GM12878 (cell line): ENCODE data around the gene KICS2. TPM values are rescaled to one million over a fixed set of nuclear protein-coding genes. Genes with fewer than 3 reads are reported as not detected.

Experiments used
- ATAC-seq: fragments of 200-7000 bp; cut with Tn5 transposase; 3 replicates; pipeline ENCODE4 v1.9.1; 2020; ENCODE audit warnings: mild to moderate bottlenecking, moderate library complexity
- BruUV-seq: library from RNA; stranded (reverse); fragments of 400-500 nt; replicated peaks from 2 replicates; lab custom pipeline; 2021; lab: Mats Ljungman, UMichigan
- CTCF ChIA-PET: fragments of 300-600 bp; sonication (Branson Sonifier 250); formaldehyde crosslinking; extraction: SDS; loops from one replicate; lab custom pipeline; 2021; ENCODE audit warnings: inconsistent platforms; lab: Yijun Ruan, JAX
- POLR2A ChIA-PET: fragments of 350-600 bp; formaldehyde crosslinking; extraction: SDS; loops from one replicate; lab custom pipeline; 2021; ENCODE audit warnings: inconsistent platforms; lab: Charles Lee
- RAD21 ChIA-PET: fragments of 300-600 bp; sonication (Branson Sonifier 250); formaldehyde crosslinking; loops from one replicate; lab custom pipeline; 2023; ENCODE audit warnings: antibody characterized with exemption; ENCODE audit not compliant: unreplicated experiment; lab: Charles Lee
- SMC1A ChIA-PET: fragments of 300-600 bp; sonication (Branson Sonifier 250); formaldehyde crosslinking; loops from one replicate; lab custom pipeline; 2023; ENCODE audit not compliant: unreplicated experiment, uncharacterized antibody; lab: Charles Lee
- DNase-seq: peaks from one replicate; pipeline ENCODE4 v3.0.0-alpha.2; 2011; ENCODE audit warnings: low read depth, low spot score
- FAIRE-seq: peaks from 3 replicates; lab custom pipeline; 2011; peaks lifted over from hg19 to GRCh38; lab: Jason Lieb, UNC
- H2AFZ ChIP-seq: 2 replicates; pipeline ENCODE4 v1.6.0; 2011; ENCODE audit warnings: low read depth, low read length, control low read depth; ENCODE audit not compliant: control insufficient read depth
- H3K27ac ChIP-seq: 2 replicates; pipeline ENCODE4 v1.5.1; 2011; ENCODE audit warnings: control low read depth; ENCODE audit not compliant: control insufficient read depth, insufficient read depth
- H3K27me3 ChIP-seq, 2 experiments: replicated peaks in 1 of 2; 2 replicates each; pipeline versions ENCODE4 v1.6.0 to v1.6.1; 2011; ENCODE audit warnings: low read length in 1 of 2; ENCODE audit not compliant: control insufficient read depth in 2 of 2, insufficient read depth in 2 of 2
- H3K36me3 ChIP-seq, 2 experiments: 2 replicates each; pipeline ENCODE4 v1.5.1; 2011; ENCODE audit warnings: low read length in 1 of 2; ENCODE audit not compliant: control insufficient read depth in 2 of 2, insufficient read depth in 2 of 2
- H3K4me1 ChIP-seq: 2 replicates; pipeline ENCODE4 v1.6.1; 2011; ENCODE audit warnings: mild to moderate bottlenecking, low read length, moderate library complexity, mixed read lengths; ENCODE audit not compliant: control insufficient read depth, insufficient read depth
- H3K4me2 ChIP-seq: 2 replicates; pipeline ENCODE4 v1.6.0; 2011; ENCODE audit warnings: control low read depth; ENCODE audit not compliant: control insufficient read depth, insufficient read depth
- H3K4me3 ChIP-seq: fragments of 200-600 bp; sonication (generic); 2 replicates; pipeline ENCODE4 v1.5.1; 2016
- H3K79me2 ChIP-seq: 2 replicates; pipeline ENCODE4 v1.6.0; 2011; ENCODE audit warnings: low read length; ENCODE audit not compliant: control insufficient read depth, insufficient read depth
- H3K9ac ChIP-seq: 2 replicates; pipeline ENCODE4 v1.8.0; 2011; ENCODE audit warnings: low read length, control low read depth, mixed read lengths; ENCODE audit not compliant: control insufficient read depth, insufficient read depth
- H3K9me3 ChIP-seq: replicated peaks from 3 replicates; pipeline ENCODE4 v1.5.1; 2011; ENCODE audit warnings: mild to moderate bottlenecking, low read length; ENCODE audit not compliant: control insufficient read depth, insufficient read depth
- H4K20me1 ChIP-seq: 2 replicates; pipeline ENCODE4 v1.6.0; 2011; ENCODE audit not compliant: control insufficient read depth, insufficient read depth
- FOXK2 ChIP-seq: fragments of 450-650 bp; IDR thresholded peaks from 2 replicates; pipeline ENCODE4 v1.6.1; 2017; ENCODE audit warnings: mild to moderate bottlenecking, moderate library complexity
- HDAC2 ChIP-seq: fragments of 200-600 bp; sonication (generic); IDR thresholded peaks from 2 replicates; pipeline ENCODE4 v1.6.1; 2017
- LARP7 ChIP-seq: fragments of 450-650 bp; IDR thresholded peaks from 2 replicates; pipeline ENCODE4 v1.6.1; 2017; ENCODE audit warnings: mild to moderate bottlenecking
- MTA2 ChIP-seq: fragments of 450-650 bp; IDR thresholded peaks from 2 replicates; pipeline ENCODE4 v1.6.1; 2016; ENCODE audit warnings: low read depth, mild to moderate bottlenecking, moderate library complexity
- NFIC ChIP-seq: IDR thresholded peaks from 2 replicates; pipeline ENCODE4 v1.6.1; 2012; ENCODE audit warnings: low read depth, mild to moderate bottlenecking, inconsistent platforms, low read length, moderate library complexity
- NFYB ChIP-seq: IDR thresholded peaks from 2 replicates; pipeline ENCODE4 v1.6.1; 2011; ENCODE audit warnings: low read depth, mild to moderate bottlenecking, low read length, improper control_type of control experiment, moderate library complexity; ENCODE audit not compliant: insufficient read depth
- NR2C1 ChIP-seq: fragments of 450-650 bp; IDR thresholded peaks from 2 replicates; pipeline ENCODE4 v1.6.1; 2017; ENCODE audit warnings: antibody characterized with exemption, mild to moderate bottlenecking, moderate library complexity
- RAD21 ChIP-seq: IDR thresholded peaks from 2 replicates; pipeline ENCODE4 v1.6.1; 2011; ENCODE audit warnings: mild to moderate bottlenecking, low read depth, low read length, moderate library complexity; ENCODE audit not compliant: insufficient read depth
- RBBP5 ChIP-seq: fragments of 200-600 bp; sonication (generic); conservative IDR thresholded peaks from 2 replicates; pipeline ENCODE4 v1.6.1; 2016
- SMARCA5 ChIP-seq: fragments of 450-650 bp; IDR thresholded peaks from 2 replicates; pipeline ENCODE4 v1.6.1; 2017; ENCODE audit warnings: mild to moderate bottlenecking
- STAT1 ChIP-seq: fragments of 450-650 bp; conservative IDR thresholded peaks from 2 replicates; pipeline ENCODE4 v1.6.1; 2014; ENCODE audit warnings: antibody characterized with exemption, mild to moderate bottlenecking
- STAT3 ChIP-seq: IDR thresholded peaks from 2 replicates; pipeline ENCODE4 v1.6.1; 2011; ENCODE audit warnings: low read depth, low read length, improper control_type of control experiment
- TCF3 ChIP-seq: IDR thresholded peaks from 2 replicates; pipeline ENCODE4 v1.6.1; 2012; ENCODE audit warnings: low read depth, mild to moderate bottlenecking, low read length, borderline replicate concordance; ENCODE audit not compliant: insufficient read depth
- ZNF622 ChIP-seq: fragments of 450-650 bp; IDR thresholded peaks from 2 replicates; pipeline ENCODE4 v1.6.1; 2017; ENCODE audit warnings: mild to moderate bottlenecking, inconsistent platforms
- in situ Hi-C: fragments of 300-500 bp; cut with MboI; formaldehyde crosslinking; loops from 9 replicates; pipeline ENCODE4 v1.14.3; 2018; ENCODE audit warnings: mixed read lengths
- intact Hi-C: fragments of 100-400 bp; cut with micrococcal nuclease; formaldehyde crosslinking; loops from one replicate; pipeline ENCODE4 v1.14.2; 2022; ENCODE audit not compliant: unreplicated experiment
- polyA plus RNA-seq, 11 experiments: library from polyadenylated mRNA; depleted of rRNA in 4 of 11; unstranded in 6 of 11; stranded (reverse) in 5 of 11; fragments of >200 nt; fragmentation: Nextera tagmentation in 4 of 11; fragmentation: Illumina TruSeq in 1 of 11; extraction: Ambion mirVana in 4 of 11; extraction: Trizol in 1 of 11; gene quantifications; 1 replicate in 1 of 11; 2 replicates in 10 of 11; pipeline versions ENCODE4 v1.2.1 to v1.2.3, GENCODE V29; 2011 to 2016; ENCODE audit warnings: inconsistent platforms in 2 of 11, missing spikeins in 2 of 11, low read depth in 1 of 11
- total RNA-seq, 4 experiments: library from RNA; depleted of rRNA in 3 of 4; stranded (reverse); fragments of >200 nt in 3 of 4; fragmentation: Illumina TruSeq in 1 of 4; extraction: Trizol in 1 of 4; gene quantifications; 2 replicates each; pipeline versions ENCODE4 v1.2.1 to v1.2.3, GENCODE V29; 2013 to 2021
- TF ChIP-seq, protein P1 (sequence below): IDR thresholded peaks from 2 replicates; pipeline ENCODE4 v1.6.1; 2012; ENCODE audit warnings: low read depth, low read length, improper control_type of control experiment
- TF ChIP-seq, protein P2 (sequence below): fragments of 450-650 bp; formaldehyde crosslinking; IDR thresholded peaks from 2 replicates; pipeline ENCODE4 v1.4.0; 2022; ENCODE audit warnings: mild to moderate bottlenecking, moderate library complexity
- TF ChIP-seq, protein P3 (sequence below): fragments of 150-350 bp; IDR thresholded peaks from 2 replicates; pipeline ENCODE4 v1.6.1; 2014; ENCODE audit warnings: mild to moderate bottlenecking, low read depth, low read length

The KICS2 gene
- total and polyA plus RNA-seq, 10 of the 15 experiments (the other 5 are each of a cell fraction or from before 2014, with no cell fraction given): 3.9 to 13.1 (median 9.5) TPM

DNA sequence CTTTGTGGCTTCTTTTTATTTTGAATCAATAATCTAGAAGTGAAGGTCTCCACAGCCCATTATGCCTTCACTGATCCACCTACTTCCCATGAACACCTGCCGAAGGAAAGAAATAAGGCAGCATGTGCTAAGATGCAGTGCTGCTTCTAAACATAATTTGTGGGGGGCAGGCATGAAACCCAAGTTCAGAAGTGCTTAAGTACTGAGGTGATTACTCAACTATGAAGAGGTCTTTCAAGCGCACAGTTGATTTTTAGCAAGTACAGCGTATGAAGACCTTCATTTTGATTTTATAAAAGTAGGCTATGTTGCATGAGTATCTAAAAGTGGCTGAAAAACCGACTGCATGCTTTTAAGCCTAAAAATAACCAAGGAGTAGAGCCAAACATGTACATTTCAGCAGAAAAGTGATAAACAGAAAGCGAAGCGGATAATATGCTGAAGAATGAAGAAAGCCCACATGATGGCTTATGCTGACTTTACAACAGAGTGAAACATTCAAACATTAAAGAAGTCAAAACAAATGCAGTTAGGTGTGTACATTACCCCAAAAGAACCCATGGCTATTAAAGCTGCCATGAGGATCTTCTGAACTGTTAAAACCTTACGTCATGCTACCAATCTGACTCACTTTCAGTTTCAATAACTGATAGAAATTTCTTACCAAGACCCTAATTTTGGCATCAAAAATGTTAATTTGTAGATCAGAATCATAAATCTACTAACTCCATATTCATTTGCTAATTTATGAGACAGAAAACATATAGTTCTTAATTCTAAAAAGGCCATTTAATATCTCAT, 29.3 kb downstream of the KICS2 start (continued):
- TF ChIP-seq NFIC (peak; percentile 95), STAT1 (no peak), HDAC2 (no peak), RBBP5 (no peak), TCF3 (no peak), SMARCA5 (no peak)
- TF ChIP-seq, protein P1, sequence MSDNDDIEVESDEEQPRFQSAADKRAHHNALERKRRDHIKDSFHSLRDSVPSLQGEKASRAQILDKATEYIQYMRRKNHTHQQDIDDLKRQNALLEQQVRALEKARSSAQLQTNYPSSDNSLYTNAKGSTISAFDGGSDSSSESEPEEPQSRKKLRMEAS: no peak

DNA sequence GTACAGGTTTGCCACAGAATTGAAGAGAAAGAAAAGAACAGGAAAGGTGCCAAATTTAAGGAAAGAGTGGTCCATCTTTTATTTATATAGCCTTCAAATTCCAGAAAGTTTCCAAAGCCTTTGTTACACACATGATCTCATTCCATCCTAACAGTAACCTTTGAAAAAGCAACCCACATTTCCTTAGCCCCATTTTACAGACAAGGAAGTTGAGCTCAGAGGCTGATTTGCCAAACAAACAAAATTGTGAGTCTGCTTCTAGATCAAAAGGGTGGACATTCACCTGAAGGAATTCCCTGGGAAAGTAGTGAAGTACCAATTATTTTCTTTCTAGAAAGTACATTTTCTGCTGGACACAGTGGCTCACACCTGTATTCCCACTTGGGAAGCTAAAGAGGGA, 32.0 kb downstream of the KICS2 start:
- intact Hi-C loops: no loop called here
- Histone ChIP-seq H3K9ac (no peak overlapping the region), H3K4me3 (no peak overlapping the region), H3K4me2 (no peak overlapping the region), H4K20me1 (no peaks in the 10 kb centered on the region), H3K36me3 (peaks cover 0 to 9% of the 10 kb centered on the region in 2 experiments; a peak in 2 of 4 replicates), H3K9me3 (no peaks in the 10 kb centered on the region), H3K27ac (no peak overlapping the region), H2AFZ (no peak overlapping the region), H3K27me3 (no peaks in the 10 kb centered on the region), H3K79me2 (no peaks in the 10 kb centered on the region), H3K4me1 (peaks cover 10% of the 10 kb centered on the region; the same call in 1 of the 2 replicates)
- ATAC-seq: no peak
- ChIA-PET RAD21 (no interaction called here), CTCF (no interaction called here), SMC1A (no interaction called here), POLR2A (no interaction called here)
- in situ Hi-C loops: no loop called here
- FAIRE-seq: no peak
- BruUV-seq: no TSS peak
- no peak for DNase-seq
- TF ChIP-seq RAD21: no peak
- no peak for TF ChIP-seq STAT3
- no peak for TF ChIP-seq LARP7
- no peak for TF ChIP-seq MTA2
- no peak for TF ChIP-seq NFYB
- TF ChIP-seq, protein P2, sequence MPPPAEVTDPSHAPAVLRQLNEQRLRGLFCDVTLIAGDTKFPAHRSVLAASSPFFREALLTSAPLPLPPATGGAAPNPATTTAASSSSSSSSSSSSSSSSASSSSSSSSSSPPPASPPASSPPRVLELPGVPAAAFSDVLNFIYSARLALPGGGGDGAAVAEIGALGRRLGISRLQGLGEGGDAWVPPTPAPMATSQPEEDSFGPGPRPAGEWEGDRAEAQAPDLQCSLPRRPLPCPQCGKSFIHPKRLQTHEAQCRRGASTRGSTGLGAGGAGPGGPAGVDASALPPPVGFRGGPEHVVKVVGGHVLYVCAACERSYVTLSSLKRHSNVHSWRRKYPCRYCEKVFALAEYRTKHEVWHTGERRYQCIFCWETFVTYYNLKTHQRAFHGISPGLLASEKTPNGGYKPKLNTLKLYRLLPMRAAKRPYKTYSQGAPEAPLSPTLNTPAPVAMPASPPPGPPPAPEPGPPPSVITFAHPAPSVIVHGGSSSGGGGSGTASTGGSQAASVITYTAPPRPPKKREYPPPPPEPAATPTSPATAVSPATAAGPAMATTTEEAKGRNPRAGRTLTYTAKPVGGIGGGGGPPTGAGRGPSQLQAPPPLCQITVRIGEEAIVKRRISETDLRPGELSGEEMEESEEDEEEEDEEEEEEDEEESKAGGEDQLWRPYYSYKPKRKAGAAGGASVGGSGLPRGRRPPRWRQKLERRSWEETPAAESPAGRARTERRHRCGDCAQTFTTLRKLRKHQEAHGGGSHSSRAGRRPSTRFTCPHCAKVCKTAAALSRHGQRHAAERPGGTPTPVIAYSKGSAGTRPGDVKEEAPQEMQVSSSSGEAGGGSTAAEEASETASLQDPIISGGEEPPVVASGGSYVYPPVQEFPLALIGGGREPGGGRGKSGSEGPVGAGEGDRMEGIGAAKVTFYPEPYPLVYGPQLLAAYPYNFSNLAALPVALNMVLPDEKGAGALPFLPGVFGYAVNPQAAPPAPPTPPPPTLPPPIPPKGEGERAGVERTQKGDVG (CRISPR knock-in tag): no peak
- TF ChIP-seq NR2C1: no peak
- TF ChIP-seq, protein P3, sequence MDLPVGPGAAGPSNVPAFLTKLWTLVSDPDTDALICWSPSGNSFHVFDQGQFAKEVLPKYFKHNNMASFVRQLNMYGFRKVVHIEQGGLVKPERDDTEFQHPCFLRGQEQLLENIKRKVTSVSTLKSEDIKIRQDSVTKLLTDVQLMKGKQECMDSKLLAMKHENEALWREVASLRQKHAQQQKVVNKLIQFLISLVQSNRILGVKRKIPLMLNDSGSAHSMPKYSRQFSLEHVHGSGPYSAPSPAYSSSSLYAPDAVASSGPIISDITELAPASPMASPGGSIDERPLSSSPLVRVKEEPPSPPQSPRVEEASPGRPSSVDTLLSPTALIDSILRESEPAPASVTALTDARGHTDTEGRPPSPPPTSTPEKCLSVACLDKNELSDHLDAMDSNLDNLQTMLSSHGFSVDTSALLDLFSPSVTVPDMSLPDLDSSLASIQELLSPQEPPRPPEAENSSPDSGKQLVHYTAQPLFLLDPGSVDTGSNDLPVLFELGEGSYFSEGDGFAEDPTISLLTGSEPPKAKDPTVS: no peak
- TF ChIP-seq ZNF622: no peak
- TF ChIP-seq FOXK2: no peak
